Left colon (tissue), 2 donors: Measurements from ENCODE around the gene DGKK. TPM values are rescaled to one million over a fixed set of nuclear protein-coding genes. Genes with fewer than 3 reads are reported as not detected.

Source experiments
- ATAC-seq: fragments of 200-7000 bp; cut with Tn5 transposase; one replicate; pipeline ENCODE4 v1.9.1; 2020; ENCODE audit warnings: mild to moderate bottlenecking, moderate library complexity
- DNase-seq, 2 donors: peaks; one replicate each; pipeline ENCODE4 v3.0.0-alpha.2; 2020
- intact Hi-C, 2 donors: fragments of 100-400 bp; cut with DNase I in 1 of 2; cut with micrococcal nuclease in 1 of 2; formaldehyde crosslinking; loops; one replicate each; pipeline versions ENCODE4 v1.11.2 to v1.14.0; 2022; cut with DNase I, micrococcal nuclease
- long read RNA-seq: library from polyadenylated mRNA; unstranded; transcript quantifications from one replicate; pipeline ENCODE4 v2.0.0, GENCODE V29; 2021
- total RNA-seq, 2 donors: library from RNA; stranded (reverse); fragmentation: NEBNext Ultra II Directional; extraction: Animal tissue kit (Norgen Biotek cat#: 25700); gene quantifications; one replicate each; pipeline ENCODE4 v1.2.1, GENCODE V29; 2021
- donor health status: DM: no; HTN: no; CAD: no.
- donor health status: DM: yes; HTN: yes; CAD: no.

Gene DGKK, protein sequence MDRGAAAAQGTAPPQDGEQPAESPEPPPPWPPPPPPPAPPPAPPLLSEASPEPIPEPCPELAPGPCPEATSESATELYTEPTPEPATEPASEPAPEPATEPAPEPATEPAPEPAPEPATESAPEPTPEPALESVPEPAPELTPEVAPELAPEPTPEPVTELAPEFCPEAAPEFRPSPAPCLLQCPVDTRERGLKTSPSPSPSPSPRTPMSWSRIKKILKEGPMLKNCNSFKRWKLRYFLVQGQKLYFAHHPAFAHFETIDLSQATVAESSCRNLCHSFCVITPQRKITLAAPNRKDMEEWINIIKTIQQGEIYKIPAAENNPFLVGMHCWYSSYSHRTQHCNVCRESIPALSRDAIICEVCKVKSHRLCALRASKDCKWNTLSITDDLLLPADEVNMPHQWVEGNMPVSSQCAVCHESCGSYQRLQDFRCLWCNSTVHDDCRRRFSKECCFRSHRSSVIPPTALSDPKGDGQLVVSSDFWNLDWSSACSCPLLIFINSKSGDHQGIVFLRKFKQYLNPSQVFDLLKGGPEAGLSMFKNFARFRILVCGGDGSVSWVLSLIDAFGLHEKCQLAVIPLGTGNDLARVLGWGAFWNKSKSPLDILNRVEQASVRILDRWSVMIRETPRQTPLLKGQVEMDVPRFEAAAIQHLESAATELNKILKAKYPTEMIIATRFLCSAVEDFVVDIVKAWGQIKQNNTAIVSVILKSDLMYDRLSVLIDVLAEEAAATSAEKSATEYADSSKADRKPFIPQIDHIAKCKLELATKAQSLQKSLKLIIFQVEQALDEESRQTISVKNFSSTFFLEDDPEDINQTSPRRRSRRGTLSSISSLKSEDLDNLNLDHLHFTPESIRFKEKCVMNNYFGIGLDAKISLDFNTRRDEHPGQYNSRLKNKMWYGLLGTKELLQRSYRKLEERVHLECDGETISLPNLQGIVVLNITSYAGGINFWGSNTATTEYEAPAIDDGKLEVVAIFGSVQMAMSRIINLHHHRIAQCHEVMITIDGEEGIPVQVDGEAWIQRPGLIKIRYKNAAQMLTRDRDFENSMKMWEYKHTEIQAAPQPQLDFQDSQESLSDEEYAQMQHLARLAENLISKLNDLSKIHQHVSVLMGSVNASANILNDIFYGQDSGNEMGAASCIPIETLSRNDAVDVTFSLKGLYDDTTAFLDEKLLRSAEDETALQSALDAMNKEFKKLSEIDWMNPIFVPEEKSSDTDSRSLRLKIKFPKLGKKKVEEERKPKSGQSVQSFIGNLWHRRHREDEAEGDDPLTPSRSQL
- not detected for total RNA-seq
- long read RNA-seq, result 0 reads

GRCh38 chrX:50470103-50471031, at the start of gene DGKK:
Gene DGKK (minus strand): TSS chrX:50470825. CDS start chrX:50470678, 147 bp downstream.
- intact Hi-C loops, result no loop called here
- no peak for DNase-seq
- ATAC-seq, result no peak

DNA sequence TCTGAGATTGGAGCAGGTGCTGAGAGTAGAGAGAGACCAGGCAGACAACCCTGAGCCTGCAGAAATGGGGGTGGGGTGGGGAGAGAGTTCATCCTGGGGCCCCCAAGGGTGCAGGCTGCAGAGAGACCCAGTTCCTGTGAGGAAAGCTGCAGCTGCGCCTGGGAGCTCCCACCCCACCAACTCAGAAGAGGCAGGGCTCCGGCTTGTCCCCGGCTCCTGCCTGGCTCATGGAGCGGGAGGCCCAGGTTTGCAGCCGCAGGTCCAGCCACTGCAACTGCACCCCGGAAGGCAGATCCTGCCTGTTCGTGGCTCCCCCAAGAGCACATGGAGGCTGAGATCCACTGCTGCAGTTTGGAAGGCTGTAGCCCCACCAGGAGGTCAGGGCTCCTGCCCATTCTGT, 44.2 kb upstream of the DGKK start:
- DNase-seq, result no peak
- ATAC-seq, result no peak
- intact Hi-C loops, result no loop called here

DNA sequence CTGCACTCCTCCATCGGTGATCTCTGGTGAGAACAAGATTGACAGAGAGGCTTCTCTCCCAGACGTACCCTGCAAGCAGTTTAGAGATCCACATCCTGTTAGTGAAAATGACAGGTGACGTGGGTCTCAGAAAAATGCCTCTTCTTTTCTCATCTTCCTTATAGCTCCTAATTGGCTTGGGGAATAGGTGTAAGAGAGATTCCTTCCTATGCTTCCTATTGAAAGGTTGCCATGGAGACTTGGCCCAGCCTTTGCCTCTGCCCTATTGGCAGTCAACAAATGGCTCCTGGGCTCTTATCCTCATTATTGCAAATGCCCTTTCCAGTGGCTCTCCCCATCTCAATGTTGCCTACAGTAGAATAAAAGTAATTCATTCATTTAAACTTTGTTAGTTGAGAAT, 26.5 kb upstream of the DGKK start:
- DNase-seq, result no peak
- no peak for ATAC-seq
- intact Hi-C loops, result no loop called here

GRCh38 chrX:50495616-50496015, 25.0 kb upstream of the DGKK start:
- no peak for DNase-seq
- no peak for ATAC-seq
- intact Hi-C loops, result no loop called here

DNA sequence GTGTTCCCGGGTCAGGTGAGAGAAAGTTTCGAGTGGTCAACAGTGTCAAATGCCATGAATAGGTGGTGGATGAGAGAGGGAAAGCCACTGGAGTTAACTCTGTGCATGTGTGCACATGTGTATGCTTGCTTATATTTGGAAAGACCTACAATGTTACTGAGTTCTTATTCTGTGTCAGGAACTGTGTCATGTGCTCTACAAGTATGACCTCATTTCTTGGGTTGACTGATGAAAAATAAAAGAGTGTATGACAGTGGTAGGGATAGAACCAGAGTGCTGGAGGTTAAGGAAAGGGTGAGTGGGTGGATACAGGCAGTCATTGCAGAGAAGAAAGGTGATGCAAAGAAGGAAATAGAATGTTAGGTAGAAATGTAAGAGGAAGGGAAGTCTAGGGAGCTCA, 22.1 kb upstream of the DGKK start:
- no peak for ATAC-seq
- intact Hi-C loops, result no loop called here

DNA sequence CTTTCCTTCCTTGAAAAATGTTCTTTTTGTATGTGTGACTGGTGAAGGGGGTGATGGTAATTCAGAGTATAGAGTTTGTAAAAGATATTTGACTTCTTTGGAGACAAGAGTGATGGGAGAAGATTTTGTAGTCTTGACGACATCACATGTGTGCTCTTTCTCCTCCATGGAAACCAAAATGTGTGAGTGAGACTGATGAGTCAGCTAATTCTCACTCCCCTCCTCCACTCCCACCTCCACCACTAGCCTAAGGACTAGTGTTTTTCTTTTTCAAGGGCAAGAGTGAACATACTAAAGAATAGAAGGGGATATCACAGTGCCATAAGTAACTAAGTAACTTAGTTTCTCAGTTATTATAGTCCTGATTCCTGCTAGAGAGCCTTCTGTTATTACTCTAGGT, 14.0 kb upstream of the DGKK start:
- no peak for DNase-seq
- intact Hi-C loops, result no loop called here
- ATAC-seq, result no peak

More for the DNA sequence above, 22.1 kb upstream of the DGKK start:
- DNase-seq, result no peak

DNA sequence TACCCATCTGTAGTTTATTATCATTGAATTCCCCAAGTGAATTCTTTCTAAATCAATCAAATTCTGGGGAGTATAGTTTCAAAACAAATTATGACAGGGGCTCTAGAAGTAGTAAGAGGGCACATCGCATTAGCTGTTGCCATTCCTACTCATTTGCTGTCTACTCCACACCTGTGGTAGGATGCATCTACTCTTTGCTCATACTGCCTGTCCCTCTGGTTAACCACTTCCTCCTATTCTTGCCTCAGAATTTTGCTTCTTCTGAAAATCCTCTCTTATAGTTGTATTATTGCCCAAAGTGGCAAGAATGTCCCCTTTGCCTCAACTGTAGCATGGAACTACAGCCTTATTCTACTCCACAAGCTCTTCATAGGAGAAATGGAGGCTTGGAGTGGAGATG, 12.7 kb upstream of the DGKK start:
- intact Hi-C loops, result no loop called here
- ATAC-seq (no peak), DNase-seq (no peak)

- DNase-seq (no peak), ATAC-seq (no peak)
- intact Hi-C loops, result no loop called here
Measured at GRCh38 chrX:50475208-50475607, 4.6 kb upstream of the DGKK start.

DNA sequence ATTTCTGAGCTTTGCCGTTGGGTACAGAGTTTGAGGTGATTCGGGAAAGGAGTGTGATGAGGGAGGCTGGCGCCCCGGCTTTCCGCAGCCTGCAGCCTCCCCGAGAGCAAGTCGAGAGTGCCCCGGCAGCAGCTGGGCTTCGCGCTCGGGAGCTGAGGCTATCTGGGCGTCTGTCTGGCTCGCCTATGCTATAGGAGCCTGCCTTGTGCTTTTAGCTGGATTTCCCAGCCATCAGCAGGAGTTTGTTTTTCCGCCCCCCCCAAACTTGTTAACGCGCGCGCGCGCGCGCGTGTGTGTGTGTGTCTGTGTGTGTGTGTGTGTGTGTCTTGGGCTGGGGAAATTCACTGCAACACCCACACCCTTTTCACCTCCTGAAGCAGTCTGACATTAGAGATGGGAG, 765 bp upstream of the DGKK start:
- DNase-seq, result no peak
- intact Hi-C loops, result no loop called here
- ATAC-seq, result no peak

GRCh38 chrX:50469206-50469605, 1.4 kb downstream of the DGKK start:
- intact Hi-C loops, result no loop called here
- DNase-seq (no peak), ATAC-seq (no peak)

DNA sequence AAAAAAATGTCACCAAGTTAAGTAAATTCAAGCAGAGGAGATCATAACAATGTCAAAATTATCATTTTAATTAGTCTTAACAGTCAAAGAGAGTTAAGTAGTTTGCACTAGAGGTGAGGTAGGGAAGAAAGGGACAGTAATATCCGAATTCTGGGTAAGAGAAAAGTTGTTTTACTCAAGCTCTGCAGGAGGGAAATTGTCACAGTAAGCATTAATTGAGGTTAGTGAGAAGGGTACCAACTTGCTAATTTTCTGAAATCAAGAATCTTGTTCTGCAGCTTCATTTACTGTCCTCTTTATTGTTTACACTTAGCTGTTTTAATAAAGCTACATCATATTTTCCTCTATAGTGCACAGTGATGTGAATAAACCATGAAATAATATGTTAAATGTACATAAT, 11.0 kb downstream of the DGKK start:
- DNase-seq (no peak), ATAC-seq (no peak)
- intact Hi-C loops, result no loop called here

GRCh38 chrX:50458483-50458882, 12.1 kb downstream of the DGKK start:
- no peak for ATAC-seq
- no peak for DNase-seq
- intact Hi-C loops, result no loop called here

DNA sequence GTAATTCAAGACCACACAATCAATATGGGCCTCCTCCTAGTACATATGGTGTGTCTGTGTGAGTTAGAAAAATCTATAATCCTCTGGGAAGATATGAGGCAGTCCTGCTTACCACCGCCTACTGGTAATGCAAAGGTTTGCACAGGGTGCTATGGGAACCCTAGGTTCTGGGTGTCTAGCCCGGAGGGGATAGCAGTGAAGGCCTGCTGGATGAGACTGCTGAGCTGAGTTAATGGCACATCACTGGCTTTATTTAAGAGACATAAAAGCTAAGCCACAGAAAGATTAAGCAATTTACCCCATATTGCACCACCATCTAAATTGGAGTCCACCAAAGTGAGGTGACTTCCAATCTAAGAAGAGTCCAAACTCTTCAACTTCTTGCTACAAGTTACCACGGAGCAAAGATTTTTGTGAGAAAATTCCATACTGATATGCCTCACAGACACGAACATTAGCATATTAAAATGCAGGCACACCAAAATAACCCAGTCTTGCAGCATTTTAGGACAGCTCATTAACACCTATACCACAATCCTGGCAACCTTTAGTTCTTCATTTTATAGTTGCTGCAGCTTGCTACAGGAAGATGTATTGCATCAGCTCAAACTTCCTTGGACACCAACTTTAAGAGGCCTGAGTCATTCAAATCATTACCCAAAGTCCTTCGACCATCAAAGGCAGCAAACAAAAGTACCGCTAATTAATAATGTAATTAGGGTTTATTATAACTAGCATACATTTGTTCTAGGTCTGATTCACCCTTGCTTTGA, 13.7 kb downstream of the DGKK start:
- no peak for DNase-seq
- intact Hi-C loops, result no loop called here
- ATAC-seq, result no peak

GRCh38 chrX:50452782-50453181, 17.8 kb downstream of the DGKK start:
- DNase-seq (no peak), ATAC-seq (no peak)
- intact Hi-C loops, result no loop called here

GRCh38 chrX:50450324-50450723, 20.3 kb downstream of the DGKK start:
- no peak for DNase-seq
- intact Hi-C loops, result no loop called here
- ATAC-seq, result no peak

DNA sequence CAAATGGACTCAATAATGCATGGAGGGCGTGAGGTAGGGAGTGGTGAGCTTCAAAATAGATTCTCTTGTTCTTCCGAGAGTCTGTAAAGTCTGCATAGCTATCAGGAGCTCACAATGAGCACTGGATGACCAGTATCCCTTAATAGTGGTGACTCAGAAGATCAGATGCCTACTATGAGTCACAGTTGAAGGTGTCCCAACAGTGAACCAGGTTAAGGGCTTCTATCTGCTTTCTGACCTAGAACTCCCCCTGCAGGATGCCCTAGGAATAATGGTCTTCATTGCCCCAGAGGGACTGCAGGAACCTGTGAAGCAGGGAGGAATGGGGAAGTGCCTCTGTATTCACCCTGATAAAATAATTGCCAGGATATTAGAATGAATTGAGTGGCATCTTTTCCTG, 22.1 kb downstream of the DGKK start:
- intact Hi-C loops, result no loop called here
- DNase-seq, result peak in 1 of 2 donors; percentile 8

DNA sequence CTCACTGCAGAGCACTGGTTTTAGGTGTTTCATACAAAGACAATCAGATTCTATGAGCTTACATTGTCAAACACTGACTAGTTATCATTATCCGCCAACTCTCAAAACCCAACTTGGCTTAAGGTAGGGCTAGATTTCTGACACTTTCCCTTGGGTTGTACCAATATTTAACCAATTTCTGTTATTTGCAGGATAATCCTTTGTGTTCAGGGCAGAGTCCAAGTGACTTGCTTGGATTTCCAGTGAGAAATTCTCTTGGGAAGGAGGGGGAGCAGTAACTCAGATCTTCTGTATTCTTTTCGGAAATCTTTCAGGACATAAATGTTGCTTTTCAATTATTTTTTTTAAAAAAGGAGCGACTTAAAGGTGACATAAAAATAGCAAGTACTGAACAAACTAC, 23.1 kb downstream of the DGKK start:
- DNase-seq (no peak), ATAC-seq (no peak)
- intact Hi-C loops, result no loop called here

More for the DNA sequence above, 22.1 kb downstream of the DGKK start:
- ATAC-seq, result peak; percentile 81
